Muscle layer of colon (tissue), 2 donors: ENCODE data around the gene KCNC3.

Experiments
- H3K27ac ChIP-seq: one replicate; pipeline ENCODE4 v1.7.0; 2013; ENCODE audit warnings: low read depth, mild to moderate bottlenecking, low read length, moderate library complexity
- H3K27me3 ChIP-seq, 2 donors: one replicate each; pipeline ENCODE4 v1.7.0; 2013; ENCODE audit warnings: low read length in 2 of 2, mild to moderate bottlenecking in 2 of 2; ENCODE audit not compliant: insufficient read depth in 2 of 2, control insufficient read depth in 1 of 2
- H3K36me3 ChIP-seq: one replicate; pipeline ENCODE4 v1.7.0; 2013; ENCODE audit warnings: mild to moderate bottlenecking, low read length; ENCODE audit not compliant: insufficient read depth
- H3K4me1 ChIP-seq: one replicate; pipeline ENCODE4 v1.7.0; 2013; ENCODE audit warnings: mild to moderate bottlenecking, low read length; ENCODE audit not compliant: insufficient read depth
- H3K4me3 ChIP-seq, 2 donors: one replicate each; pipeline ENCODE4 v1.7.0; 2013; ENCODE audit warnings: low read length in 2 of 2, low read depth in 1 of 2, mild to moderate bottlenecking in 1 of 2, moderate library complexity in 1 of 2
- H3K9ac ChIP-seq: one replicate; pipeline ENCODE4 v1.7.0; 2013; ENCODE audit warnings: low read length
- H3K9me3 ChIP-seq: one replicate; pipeline ENCODE4 v1.7.0; 2013; ENCODE audit warnings: mild to moderate bottlenecking, low read length
- donor health status: abdominal sarcoma.
- donor health status: Adenocarcinoma of cecum.

KCNC3 gene

DNA sequence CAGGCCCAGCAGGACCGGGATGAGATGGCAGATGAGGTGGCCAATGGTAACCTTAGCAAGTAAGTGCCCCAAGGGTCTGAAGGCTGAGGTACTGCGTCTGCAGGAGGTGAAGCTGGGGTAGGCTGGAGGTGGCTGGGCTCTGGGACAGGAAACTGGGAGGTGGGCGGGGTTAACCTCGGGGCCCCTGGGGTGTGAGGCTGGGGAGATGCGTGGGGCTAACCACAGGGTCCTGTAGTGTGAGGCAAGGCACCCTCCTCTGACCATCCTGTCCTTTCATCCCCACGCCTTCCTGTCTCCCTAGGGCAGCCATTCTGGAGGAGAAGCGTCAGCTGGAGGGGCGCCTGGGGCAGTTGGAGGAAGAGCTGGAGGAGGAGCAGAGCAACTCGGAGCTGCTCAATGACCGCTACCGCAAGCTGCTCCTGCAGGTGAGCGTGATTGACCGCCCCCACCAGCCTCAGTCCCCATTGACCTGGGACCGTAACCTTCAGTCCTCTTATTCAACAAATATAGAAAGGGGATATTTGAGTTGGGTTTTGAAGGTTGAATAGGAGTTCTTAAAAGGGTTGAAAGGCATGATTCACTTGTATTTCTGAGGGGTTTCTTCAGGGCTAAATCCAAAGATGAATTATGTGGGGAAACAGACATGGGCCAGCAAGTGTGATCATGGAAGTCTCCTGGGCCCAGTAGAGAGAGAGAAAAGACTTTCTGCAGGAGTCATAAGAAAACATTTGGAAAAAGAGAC is 35.7 kb downstream of the KCNC3 start:
- H3K27me3 ChIP-seq, result peaks cover 0 to 15% of the 10 kb centered on the region in 2 donors
- no peak overlapping the region for H3K27ac ChIP-seq
- no peak overlapping the region for H3K9ac ChIP-seq
- no peaks in the 10 kb centered on the region for H3K4me1 ChIP-seq
- H3K9me3 ChIP-seq, result no peaks in the 10 kb centered on the region
- no peaks in the 10 kb centered on the region for H3K36me3 ChIP-seq
- H3K4me3 ChIP-seq, result no peak overlapping the region

GRCh38 chr19:50292216-50292827 is 36.9 kb downstream of the KCNC3 start:
- no peak overlapping the region for H3K9ac ChIP-seq
- no peak overlapping the region for H3K27ac ChIP-seq
- peaks cover 0 to 15% of the 10 kb centered on the region in 2 donors for H3K27me3 ChIP-seq
- H3K9me3 ChIP-seq, result peaks cover 2% of the 10 kb centered on the region
- no peaks in the 10 kb centered on the region for H3K4me1 ChIP-seq
- no peaks in the 10 kb centered on the region for H3K36me3 ChIP-seq
- no peak overlapping the region for H3K4me3 ChIP-seq

GRCh38 chr19:50290775-50291174 is 38.4 kb downstream of the KCNC3 start:
- Histone ChIP-seq H3K27me3 (peaks cover 0 to 15% of the 10 kb centered on the region in 2 donors), H3K36me3 (no peaks in the 10 kb centered on the region), H3K9ac (no peak overlapping the region), H3K4me1 (no peaks in the 10 kb centered on the region), H3K4me3 (no peak overlapping the region), H3K9me3 (peaks cover 6% of the 10 kb centered on the region), H3K27ac (no peak overlapping the region)

GRCh38 chr19:50290011-50290410 is 39.2 kb downstream of the KCNC3 start:
- no peak overlapping the region for H3K27ac ChIP-seq
- H3K36me3 ChIP-seq, result no peaks in the 10 kb centered on the region
- no peaks in the 10 kb centered on the region for H3K4me1 ChIP-seq

DNA sequence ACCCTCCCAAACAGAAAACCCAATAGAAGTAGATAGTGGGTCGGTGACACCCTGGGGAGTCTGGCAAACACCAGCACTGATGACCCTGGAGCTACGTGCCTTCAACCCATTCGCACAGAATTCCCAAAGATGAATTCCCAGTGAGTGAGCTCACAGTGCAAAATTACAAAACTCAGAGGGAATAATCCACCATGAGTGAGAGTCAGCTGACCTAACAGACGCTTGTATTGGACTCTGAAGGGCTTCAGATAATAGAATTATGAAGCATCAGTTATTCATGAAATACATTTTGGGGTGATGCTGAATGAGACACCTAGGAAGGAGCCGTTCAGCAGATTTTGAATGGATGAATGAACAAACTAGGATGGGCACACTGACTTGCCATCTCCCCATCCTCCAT is 40.2 kb downstream of the KCNC3 start:
- no peaks in the 10 kb centered on the region for H3K4me1 ChIP-seq
- peaks cover 0 to 15% of the 10 kb centered on the region in 2 donors for H3K27me3 ChIP-seq
- no peak overlapping the region for H3K9ac ChIP-seq
- no peak overlapping the region for H3K4me3 ChIP-seq
- H3K27ac ChIP-seq, result no peak overlapping the region
- H3K9me3 ChIP-seq, result peaks cover 12% of the 10 kb centered on the region
- H3K36me3 ChIP-seq, result no peaks in the 10 kb centered on the region

More at GRCh38 chr19:50290011-50290410, 39.2 kb downstream of the KCNC3 start:
- Histone ChIP-seq H3K27me3 (peaks cover 0 to 15% of the 10 kb centered on the region in 2 donors), H3K4me3 (no peak overlapping the region), H3K9ac (no peak overlapping the region), H3K9me3 (peaks cover 12% of the 10 kb centered on the region)

- peaks cover 12% of the 10 kb centered on the region for H3K9me3 ChIP-seq
- H3K4me1 ChIP-seq, result no peaks in the 10 kb centered on the region
- no peak overlapping the region for H3K4me3 ChIP-seq
- peaks cover 0 to 5% of the 10 kb centered on the region in 2 donors for H3K27me3 ChIP-seq
- H3K27ac ChIP-seq, result no peak overlapping the region
- no peak overlapping the region for H3K9ac ChIP-seq
- no peaks in the 10 kb centered on the region for H3K36me3 ChIP-seq
These were observed 41.8 kb downstream of the KCNC3 start for GRCh38 chr19:50287331-50287730.

DNA sequence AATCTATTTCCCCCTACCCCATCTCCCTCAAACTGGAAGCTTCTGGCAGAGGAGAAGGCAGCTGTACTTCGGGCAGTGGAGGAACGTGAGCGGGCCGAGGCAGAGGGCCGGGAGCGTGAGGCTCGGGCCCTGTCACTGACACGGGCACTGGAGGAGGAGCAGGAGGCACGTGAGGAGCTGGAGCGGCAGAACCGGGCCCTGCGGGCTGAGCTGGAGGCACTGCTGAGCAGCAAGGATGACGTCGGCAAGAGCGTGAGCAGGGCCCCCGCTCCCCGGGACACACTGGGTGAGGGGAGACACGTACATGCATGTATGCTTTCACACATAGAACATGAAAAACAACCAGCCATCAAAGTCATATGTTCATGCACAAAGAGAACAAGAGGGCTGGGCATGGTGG is 42.7 kb downstream of the KCNC3 start:
- H3K27ac ChIP-seq, result no peak overlapping the region
- H3K4me1 ChIP-seq, result no peaks in the 10 kb centered on the region
- no peak overlapping the region for H3K4me3 ChIP-seq
- H3K9me3 ChIP-seq, result peaks cover 12% of the 10 kb centered on the region
- no peaks in the 10 kb centered on the region for H3K27me3 ChIP-seq
- no peaks in the 10 kb centered on the region for H3K36me3 ChIP-seq
- no peak overlapping the region for H3K9ac ChIP-seq

DNA sequence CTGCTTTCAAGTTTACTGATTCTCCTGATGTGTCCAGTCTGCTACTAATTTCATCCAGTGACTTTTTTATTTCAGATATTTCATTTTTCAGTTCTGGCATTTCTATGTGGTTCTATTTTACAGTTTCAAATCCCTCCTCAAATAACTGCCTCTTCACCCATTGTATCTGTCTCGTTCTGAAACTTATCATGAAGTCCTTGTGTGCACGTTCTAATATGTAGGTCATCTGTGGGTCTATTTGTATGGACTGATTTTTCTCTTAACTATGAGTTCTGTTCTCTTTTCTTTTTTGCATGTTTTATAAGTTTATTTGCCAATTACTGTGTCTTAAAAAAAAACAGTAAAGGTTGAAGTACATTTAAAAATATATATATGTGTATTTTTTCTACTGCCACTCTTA is 43.3 kb downstream of the KCNC3 start:
- no peak overlapping the region for H3K9ac ChIP-seq
- H3K4me1 ChIP-seq, result no peaks in the 10 kb centered on the region
- no peak overlapping the region for H3K4me3 ChIP-seq
- H3K27me3 ChIP-seq, result no peaks in the 10 kb centered on the region
- H3K9me3 ChIP-seq, result peaks cover 12% of the 10 kb centered on the region
- H3K27ac ChIP-seq, result no peak overlapping the region
- no peaks in the 10 kb centered on the region for H3K36me3 ChIP-seq

DNA sequence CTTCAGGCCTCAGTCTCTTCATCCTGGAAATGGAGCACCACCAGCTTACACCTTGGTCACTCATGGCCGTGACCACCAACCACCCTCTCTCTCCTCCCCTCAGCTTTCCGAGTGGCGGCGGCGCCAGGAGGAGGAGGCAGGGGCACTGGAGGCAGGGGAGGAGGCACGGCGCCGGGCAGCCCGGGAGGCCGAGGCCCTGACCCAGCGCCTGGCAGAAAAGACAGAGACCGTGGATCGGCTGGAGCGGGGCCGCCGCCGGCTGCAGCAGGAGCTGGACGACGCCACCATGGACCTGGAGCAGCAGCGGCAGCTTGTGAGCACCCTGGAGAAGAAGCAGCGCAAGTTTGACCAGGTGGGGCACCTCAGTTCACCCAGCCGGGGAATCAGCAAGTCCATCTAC is 47.7 kb downstream of the KCNC3 start:
- Histone ChIP-seq H3K4me1 (no peaks in the 10 kb centered on the region), H3K9me3 (peaks cover 9% of the 10 kb centered on the region), H3K27ac (no peak overlapping the region), H3K36me3 (no peaks in the 10 kb centered on the region), H3K27me3 (no peaks in the 10 kb centered on the region), H3K9ac (no peak overlapping the region), H3K4me3 (no peak overlapping the region)

GRCh38 chr19:50280983-50281382 is 48.2 kb downstream of the KCNC3 start:
- H3K36me3 ChIP-seq, result no peaks in the 10 kb centered on the region
- H3K27me3 ChIP-seq, result no peaks in the 10 kb centered on the region
- no peak overlapping the region for H3K27ac ChIP-seq
- no peaks in the 10 kb centered on the region for H3K4me1 ChIP-seq
- no peak overlapping the region for H3K4me3 ChIP-seq
- H3K9ac ChIP-seq, result no peak overlapping the region
- H3K9me3 ChIP-seq, result peaks cover 9% of the 10 kb centered on the region

- H3K36me3 ChIP-seq, result no peaks in the 10 kb centered on the region
- no peaks in the 10 kb centered on the region for H3K9me3 ChIP-seq
- no peak overlapping the region for H3K4me3 ChIP-seq
- H3K4me1 ChIP-seq, result no peaks in the 10 kb centered on the region
- H3K9ac ChIP-seq, result no peak overlapping the region
- H3K27ac ChIP-seq, result no peak overlapping the region
- H3K27me3 ChIP-seq, result no peaks in the 10 kb centered on the region
These were observed 49.1 kb downstream of the KCNC3 start for GRCh38 chr19:50280074-50280473.
